Right cardiac atrium (tissue), 5 donors: Measurements from ENCODE around the gene VPS26A. TPM values are rescaled to one million over a fixed set of nuclear protein-coding genes. Genes with fewer than 3 reads are reported as not detected.

Source experiments
- ATAC-seq, 2 donors: fragments of 200-7000 bp; cut with Tn5 transposase; one replicate each; pipeline versions ENCODE4 v1.8.0 to v1.9.1; 2020; ENCODE audit warnings: moderate library complexity in 2 of 2, mild to moderate bottlenecking in 1 of 2
- DNase-seq, 3 donors: peaks; one replicate each; pipeline ENCODE4 v3.0.0-alpha.2; 2020
- H3K27ac ChIP-seq: one replicate; pipeline ENCODE4 v1.5.1; 2013; ENCODE audit warnings: mild to moderate bottlenecking, low read length, control low read depth, moderate library complexity
- H3K27me3 ChIP-seq: one replicate; pipeline ENCODE4 v1.6.1; 2013; ENCODE audit not compliant: control insufficient read depth, insufficient read depth
- H3K4me1 ChIP-seq: one replicate; pipeline ENCODE4 v1.6.1; 2013; ENCODE audit warnings: low read length; ENCODE audit not compliant: control insufficient read depth, insufficient read depth
- H3K4me3 ChIP-seq: one replicate; pipeline ENCODE4 v1.5.1; 2013; ENCODE audit warnings: low read length, control low read depth
- H3K9me3 ChIP-seq: one replicate; pipeline ENCODE4 v1.6.1; 2013; ENCODE audit warnings: low read length; ENCODE audit not compliant: control insufficient read depth
- WGBS: extraction: QIAGEN DNeasy Blood & Tissue Kit; methylation state at CpG from one replicate; pipeline ENCODE4 v1.1.7; 2013; 5-methylcytosine and 5-hydroxymethylcytosine counted together
- intact Hi-C, 4 donors: fragments of 100-400 bp; cut with DNase I; formaldehyde crosslinking; loops; one replicate each; pipeline versions ENCODE4 v1.11.0 to v1.14.0; 2022 to 2023
- long read RNA-seq, 4 donors: library from polyadenylated mRNA; unstranded; transcript quantifications; one replicate each; pipeline ENCODE4 v2.0.0, GENCODE V29; 2020 to 2021
- polyA plus RNA-seq: library from polyadenylated mRNA; stranded (reverse); fragments of 200-250 nt; gene quantifications from one replicate; pipeline ENCODE4 v1.2.3, GENCODE V29; 2013
- total RNA-seq, 4 donors: library from RNA; stranded (reverse); fragmentation: NEBNext Ultra II Directional; extraction: Animal tissue kit (Norgen Biotek cat#: 25700); gene quantifications; one replicate each; pipeline ENCODE4 v1.2.1, GENCODE V29; 2021
- donor health status: healthy with polysubstance abuse.
- donor health status: DM: no; HTN: yes; CAD: no.
- donor health status: DM: no; HTN: no; CAD: no.
- donor health status: DM: no; HTN: yes; CAD: no; lungs with severe emphysema.
- donor health status: DM: yes; HTN: yes; CAD: no.

The VPS26A gene
- total RNA-seq = 10 to 100 TPM; 29.6 to 40.8 (median 38.7) TPM
- 19.7 TPM for polyA plus RNA-seq
- long read RNA-seq, donor 1, transcript VPS26A-201 (9 exons, 2,697 nt) = major isoform, 138 of 148 reads
- long read RNA-seq, donor 1, partial matches to known transcripts = 6 of 148 reads
- long read RNA-seq, donor 1, other reads (novel, unspliced or antisense) = 4 of 148 reads
- long read RNA-seq, donor 2, transcript VPS26A-201 (9 exons, 2,697 nt) = major isoform, 51 of 54 reads
- long read RNA-seq, donor 2, partial matches to known transcripts = 2 of 54 reads
- long read RNA-seq, donor 2, other reads (novel, unspliced or antisense) = 1 of 54 reads
- long read RNA-seq, donor 3, transcript VPS26A-201 (9 exons, 2,697 nt) = major isoform, 343 of 396 reads
- long read RNA-seq, donor 3, partial matches to known transcripts = 12 of 396 reads
- long read RNA-seq, donor 3, other reads (novel, unspliced or antisense) = 41 of 396 reads
- long read RNA-seq, donor 4, transcript VPS26A-201 (9 exons, 2,697 nt) = major isoform, 42 of 47 reads
- long read RNA-seq, donor 4, partial matches to known transcripts = 1 of 47 reads
- long read RNA-seq, donor 4, other reads (novel, unspliced or antisense) = 3 of 47 reads

- H3K4me3 ChIP-seq = peak within 1 kb of the TSS; percentile 92
- H3K27me3 ChIP-seq = no peaks in the 10 kb centered on the region
- no peaks in the 10 kb centered on the region for H3K9me3 ChIP-seq
- no peaks in the 10 kb centered on the region for H3K4me1 ChIP-seq
- WGBS = under 1% methylated on average over 82 of the region's 82 CpGs
- ATAC-seq = peak; percentile 99
- intact Hi-C loops = no loop called here
- H3K27ac ChIP-seq = peak within 1 kb of the TSS; percentile 96
- DNase-seq = peak; percentile 99 to 100 (median 99)
Measured at GRCh38 chr10:69123747-69124562, at the start of gene VPS26A. Gene VPS26A, plus strand, starts transcription at chr10:69124178. Its CDS starts 100 bp downstream, at chr10:69124278.

- ATAC-seq (no peak), DNase-seq (no peak)
- Histone ChIP-seq H3K4me1 (peaks cover under 1% of the 10 kb centered on the region), H3K9me3 (no peaks in the 10 kb centered on the region), H3K27me3 (no peaks in the 10 kb centered on the region), H3K4me3 (no peak overlapping the region), H3K27ac (no peak overlapping the region)
- 93% methylated on average over 4 of the region's 4 CpGs for WGBS
- intact Hi-C loops = no loop called here
Measured at GRCh38 chr10:69074532-69074931, 49.4 kb upstream of the VPS26A start.

GRCh38 chr10:69075431-69075830 lies 48.5 kb upstream of the VPS26A start:
- no peak overlapping the region for H3K27ac ChIP-seq
- intact Hi-C loops = no loop called here
- H3K9me3 ChIP-seq = no peaks in the 10 kb centered on the region
- ATAC-seq (no peak), DNase-seq (no peak)
- H3K4me1 ChIP-seq = no peaks in the 10 kb centered on the region
- no peaks in the 10 kb centered on the region for H3K27me3 ChIP-seq
- no peak overlapping the region for H3K4me3 ChIP-seq
- WGBS = 86% methylated on average over 4 of the region's 4 CpGs

- H3K27ac ChIP-seq = no peak overlapping the region
- H3K9me3 ChIP-seq = no peaks in the 10 kb centered on the region
- no peak overlapping the region for H3K4me3 ChIP-seq
- intact Hi-C loops = no loop called here
- no peaks in the 10 kb centered on the region for H3K4me1 ChIP-seq
- 68% methylated on average over 2 of the region's 2 CpGs for WGBS
- no peak for DNase-seq
- no peaks in the 10 kb centered on the region for H3K27me3 ChIP-seq
- no peak for ATAC-seq
Measured at GRCh38 chr10:69078311-69078710, 45.7 kb upstream of the VPS26A start.

- Histone ChIP-seq H3K4me3 (no peak overlapping the region), H3K4me1 (peaks cover under 1% of the 10 kb centered on the region), H3K27me3 (no peaks in the 10 kb centered on the region), H3K27ac (no peak overlapping the region), H3K9me3 (no peaks in the 10 kb centered on the region)
- WGBS = 71% methylated on average over 4 of the region's 4 CpGs
- intact Hi-C loops = no loop called here
- ATAC-seq (no peak), DNase-seq (no peak)
Measured at GRCh38 chr10:69080226-69080625, 43.8 kb upstream of the VPS26A start.

GRCh38 chr10:69086001-69086509 lies 37.9 kb upstream of the VPS26A start:
- WGBS = 32% methylated on average over 9 of the region's 9 CpGs
- Histone ChIP-seq H3K9me3 (no peaks in the 10 kb centered on the region), H3K4me1 (peaks cover 5% of the 10 kb centered on the region), H3K27me3 (no peaks in the 10 kb centered on the region), H3K27ac (peak overlapping the region; percentile 92), H3K4me3 (peak overlapping the region; percentile 45)
- peak in 2 of 3 donors; percentile 47 to 64 for DNase-seq
- peak; percentile 55 to 85 for ATAC-seq
- intact Hi-C loops = no loop called here

GRCh38 chr10:69087590-69088470 lies 36.1 kb upstream of the VPS26A start, which contains the start of gene SRGN:
Gene SRGN, plus strand, starts transcription at chr10:69088103. Its CDS starts 55 bp downstream, at chr10:69088158.
- WGBS = 35% methylated on average over 10 of the region's 10 CpGs
- intact Hi-C loops = no loop called here
- Histone ChIP-seq H3K9me3 (no peaks in the 10 kb centered on the region), H3K4me1 (peaks cover 5% of the 10 kb centered on the region), H3K4me3 (peak within 1 kb of the TSS; percentile 91), H3K27ac (peak within 1 kb of the TSS; percentile 97), H3K27me3 (no peaks in the 10 kb centered on the region)
- DNase-seq (peak; percentile 64 to 81 (median 75)), ATAC-seq (peak; percentile 88 to 90)

GRCh38 chr10:69088471-69088769 lies 35.6 kb upstream of the VPS26A start:
- H3K27me3 ChIP-seq = no peaks in the 10 kb centered on the region
- peaks cover 8% of the 10 kb centered on the region for H3K4me1 ChIP-seq
- WGBS = 59% methylated on average over 3 of the region's 3 CpGs
- H3K27ac ChIP-seq = peak overlapping the region; percentile 94
- no peak for DNase-seq
- H3K9me3 ChIP-seq = no peaks in the 10 kb centered on the region
- intact Hi-C loops = no loop called here
- ATAC-seq = no peak
- peak overlapping the region; percentile 91 for H3K4me3 ChIP-seq

- Histone ChIP-seq H3K4me1 (peaks cover 8% of the 10 kb centered on the region), H3K4me3 (peak overlapping the region; percentile 91), H3K27me3 (no peaks in the 10 kb centered on the region), H3K9me3 (no peaks in the 10 kb centered on the region), H3K27ac (no peak overlapping the region)
- intact Hi-C loops = no loop called here
- no peak for DNase-seq
- WGBS = 69% methylated on average over 10 of the region's 10 CpGs
- ATAC-seq = no peak
Measured at GRCh38 chr10:69088801-69089501, 35.0 kb upstream of the VPS26A start.
